Left kidney (tissue), 2 donors: ENCODE results near the gene FAM163A. TPM values are rescaled to one million over a fixed set of nuclear protein-coding genes. Genes with fewer than 3 reads are reported as not detected.
"Not testable (repeated sequence)": the region's sequence is repeated elsewhere in the genome, so short reads cannot be mapped to it uniquely, and the experiment has no call there.

ENCODE experiments used
- DNase-seq: peaks from one replicate; pipeline ENCODE4 v3.0.0-alpha.2; 2013
- polyA plus RNA-seq: library from polyadenylated mRNA; unstranded; fragments of 120-200 nt; gene quantifications from one replicate; pipeline ENCODE4 v1.2.1, GENCODE V29; 2013; ENCODE audit not compliant: insufficient read length

FAM163A gene
- polyA plus RNA-seq, 1 donor: 0.57 TPM

DNA sequence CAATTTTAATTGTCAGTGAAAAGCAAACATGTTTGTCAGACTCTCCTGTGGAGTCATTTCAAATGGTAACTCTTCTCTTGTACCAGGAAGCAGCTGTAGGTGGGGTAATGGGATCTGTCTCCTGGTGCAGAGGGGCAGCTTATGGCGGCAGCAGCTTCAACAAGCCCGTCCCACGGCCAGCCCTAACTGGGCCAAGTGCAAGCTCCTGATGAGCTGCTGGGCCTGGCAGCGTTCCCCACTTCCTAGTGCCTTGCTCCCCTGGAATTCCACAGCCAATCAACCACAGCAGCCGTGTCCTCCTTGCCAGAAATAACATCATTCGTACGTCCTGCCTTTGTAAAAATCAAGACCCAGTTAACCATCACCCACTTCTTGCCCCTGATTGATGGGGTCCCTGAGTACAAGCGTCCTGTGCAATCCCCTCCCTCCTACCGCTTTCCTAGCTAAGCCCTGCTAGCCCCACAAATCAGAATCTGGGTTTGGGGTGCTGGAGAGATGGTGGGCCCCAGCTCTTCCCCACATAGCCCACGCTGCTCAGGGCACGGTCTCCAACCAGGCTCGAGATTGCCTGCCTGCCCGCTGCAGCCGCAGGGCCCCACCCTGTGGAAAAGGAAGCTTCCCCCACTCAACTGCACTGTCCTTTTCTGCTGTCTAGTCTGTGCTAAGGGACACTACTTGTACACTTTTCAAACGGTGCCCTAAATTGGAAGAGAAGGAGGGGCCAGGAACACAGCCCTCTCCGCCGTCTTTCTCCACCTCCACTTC is 73.3 kb downstream of the FAM163A start:
- DNase-seq: no peak

DNA sequence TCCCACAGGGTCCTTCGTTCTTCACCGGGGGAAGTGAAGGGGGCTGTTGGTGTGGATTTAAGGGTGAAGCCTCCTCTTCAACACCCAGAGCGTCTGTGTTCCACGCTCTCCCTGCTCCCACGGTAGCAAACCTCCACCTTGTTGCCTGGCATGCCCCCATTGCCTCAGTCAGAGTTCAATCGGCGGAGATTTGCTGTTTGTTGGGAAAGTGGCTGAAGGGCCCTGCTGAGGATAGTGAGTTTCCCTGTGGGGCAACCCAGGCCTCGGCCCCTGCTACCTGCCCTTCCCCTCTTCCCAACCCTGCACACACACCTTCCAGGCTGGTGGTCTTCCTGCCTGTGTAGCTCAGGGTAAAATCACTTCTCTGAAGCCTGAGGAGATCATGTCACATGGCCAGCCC is 74.0 kb downstream of the FAM163A start:
- no peak for DNase-seq

DNA sequence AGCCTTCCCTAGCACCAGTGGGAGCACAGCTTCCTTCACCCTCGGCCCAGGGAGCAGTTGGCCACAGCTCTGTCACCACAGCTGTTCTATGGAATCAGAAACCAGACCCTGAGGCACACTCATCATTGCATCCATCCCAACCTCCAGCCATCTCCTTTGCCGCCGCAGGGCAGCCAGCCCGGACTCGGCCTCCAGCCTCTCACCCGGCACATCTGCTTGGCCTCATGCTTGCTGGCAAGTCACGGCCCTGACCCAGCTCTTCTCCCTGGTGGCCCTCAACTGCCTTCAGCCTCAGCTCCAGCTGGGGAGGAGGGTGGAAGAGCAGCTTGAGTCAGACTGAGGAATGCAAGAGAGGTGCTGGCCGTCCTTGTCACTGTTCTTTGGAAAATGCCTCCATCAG is 74.7 kb downstream of the FAM163A start:
- DNase-seq: no peak

DNA sequence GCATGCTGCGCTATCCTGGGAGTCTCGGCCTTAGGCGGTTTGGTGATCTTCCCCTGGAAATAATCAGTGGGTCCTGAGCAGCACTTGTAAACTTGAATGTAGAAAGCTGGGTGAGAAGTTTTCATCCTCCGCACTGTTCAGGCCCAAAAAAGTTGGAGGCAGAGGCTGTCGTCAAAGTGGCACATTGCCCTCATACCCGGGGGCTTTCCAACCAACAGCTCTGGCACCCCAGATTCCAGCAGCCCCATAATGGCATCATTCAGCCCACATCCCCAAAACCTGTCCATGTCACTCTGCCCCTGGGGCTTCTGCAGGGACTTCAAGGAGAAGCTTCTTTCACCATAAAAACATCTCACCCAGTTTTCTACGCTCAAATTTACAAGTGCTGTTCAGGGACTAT is 75.2 kb downstream of the FAM163A start:
- no peak for DNase-seq

DNA sequence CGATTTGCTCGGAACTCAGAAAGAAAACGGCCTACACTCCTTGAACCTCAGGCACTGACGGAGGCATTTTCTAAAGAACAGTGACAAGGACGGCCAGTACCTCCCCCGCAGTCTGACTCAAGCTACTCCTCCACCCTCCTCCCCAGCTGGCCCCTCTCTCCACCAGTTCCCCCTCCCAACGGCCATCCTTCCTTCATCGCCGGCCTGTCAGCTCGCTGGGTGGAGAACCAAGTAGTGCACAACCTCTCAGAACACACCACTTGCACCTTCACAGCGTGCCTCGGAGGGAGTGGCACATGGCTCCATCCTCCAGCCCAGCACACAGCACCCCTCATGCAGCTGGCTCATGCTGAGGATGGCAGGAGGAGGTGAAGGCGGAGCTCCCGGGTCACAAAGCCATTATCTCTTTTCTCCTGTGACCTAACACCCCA is 75.7 kb downstream of the FAM163A start:
- no peak for DNase-seq

DNA sequence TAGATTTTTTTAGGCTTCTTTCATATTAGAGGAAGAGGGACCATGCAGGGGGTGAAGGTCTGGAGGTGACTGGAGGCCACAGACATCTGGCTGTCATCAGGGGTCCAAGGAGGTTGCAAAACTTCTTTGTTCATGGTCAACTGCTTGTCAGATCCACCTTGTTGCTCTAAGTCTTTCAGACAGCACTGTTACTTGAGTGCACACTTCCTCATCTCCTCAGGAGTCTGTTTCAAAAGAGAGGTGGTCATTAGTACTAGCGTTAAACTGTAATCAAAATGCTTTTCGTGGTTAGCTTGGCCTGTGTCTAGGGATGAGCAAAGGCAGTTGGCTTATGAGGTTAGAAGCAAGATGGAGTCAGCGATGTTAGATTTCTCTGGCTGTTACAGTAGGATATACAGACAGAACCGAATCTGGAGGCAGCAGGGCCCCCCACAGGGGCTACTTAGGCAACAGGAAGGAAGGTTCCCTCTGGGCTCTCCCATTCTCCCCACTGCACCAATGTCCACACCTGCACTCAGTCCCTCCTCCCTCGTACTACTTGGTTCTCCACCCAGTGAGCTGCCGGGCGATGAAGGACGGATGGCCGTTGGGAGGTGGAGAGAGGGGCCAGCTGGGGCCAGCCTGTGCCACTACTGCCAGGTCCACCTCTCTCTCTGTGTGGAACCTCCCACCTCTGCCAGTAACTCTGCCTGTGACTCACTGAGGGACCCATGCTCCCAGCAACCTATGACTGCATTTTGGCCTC is 77.3 kb downstream of the FAM163A start:
- no peak for DNase-seq

DNA sequence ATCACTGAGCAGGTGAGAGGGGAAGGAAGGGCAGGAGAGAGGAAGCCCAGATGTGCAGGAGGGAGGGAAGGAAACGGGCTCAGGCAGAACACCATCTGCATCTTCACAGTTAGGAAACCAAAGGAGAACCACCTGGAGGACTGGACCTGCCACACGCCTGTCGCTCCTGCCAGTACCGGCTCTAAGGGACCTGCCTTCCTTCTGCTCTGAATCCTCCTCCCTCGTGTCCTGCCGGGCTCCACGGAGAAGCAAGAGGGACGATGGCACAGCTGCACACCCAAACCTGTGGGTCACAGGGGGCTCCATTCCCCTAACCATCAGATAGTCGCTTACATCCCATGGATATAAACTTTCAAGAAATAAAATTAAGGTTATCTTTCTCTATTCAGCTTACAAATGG is 78.4 kb downstream of the FAM163A start:
- DNase-seq: no peak

DNA sequence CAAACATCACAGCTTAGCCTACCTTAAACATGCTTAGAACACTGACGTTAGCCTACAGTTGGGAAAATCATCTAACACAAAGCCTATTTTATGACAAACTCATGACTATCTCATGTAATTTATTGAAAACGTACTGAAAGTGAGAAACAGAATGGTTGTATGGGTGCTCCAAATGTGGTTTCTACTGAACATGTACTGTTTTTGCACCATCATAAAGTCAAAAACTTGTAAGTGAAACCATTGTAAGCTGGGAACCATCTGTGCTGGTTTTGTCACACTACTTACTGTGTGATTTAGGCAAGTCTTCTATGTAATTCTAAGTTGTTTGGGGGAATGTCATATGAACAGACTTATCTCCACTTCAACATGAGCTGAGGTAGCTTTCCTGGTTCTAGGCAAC is 79.0 kb downstream of the FAM163A start:
- DNase-seq: no peak

DNA sequence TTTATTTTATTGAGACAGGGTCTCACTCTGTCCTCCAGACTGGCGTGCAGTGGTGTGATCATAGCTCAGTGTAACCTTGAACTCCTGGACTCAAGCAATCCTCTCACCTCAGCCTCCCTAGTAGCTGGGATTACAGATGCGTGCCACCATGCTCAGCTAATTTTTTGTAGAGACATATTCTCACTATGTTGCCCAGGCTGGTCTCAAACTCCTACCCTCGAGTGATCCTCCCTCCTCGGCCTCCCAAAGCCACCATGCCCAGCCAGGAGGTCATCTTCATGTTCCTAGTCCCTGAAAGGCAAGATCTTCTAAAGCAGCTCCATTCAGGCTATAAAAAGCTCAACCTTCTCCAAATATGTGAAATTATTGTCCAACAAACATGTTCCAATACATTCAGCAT is 80.6 kb downstream of the FAM163A start:
- DNase-seq: no peak

DNA sequence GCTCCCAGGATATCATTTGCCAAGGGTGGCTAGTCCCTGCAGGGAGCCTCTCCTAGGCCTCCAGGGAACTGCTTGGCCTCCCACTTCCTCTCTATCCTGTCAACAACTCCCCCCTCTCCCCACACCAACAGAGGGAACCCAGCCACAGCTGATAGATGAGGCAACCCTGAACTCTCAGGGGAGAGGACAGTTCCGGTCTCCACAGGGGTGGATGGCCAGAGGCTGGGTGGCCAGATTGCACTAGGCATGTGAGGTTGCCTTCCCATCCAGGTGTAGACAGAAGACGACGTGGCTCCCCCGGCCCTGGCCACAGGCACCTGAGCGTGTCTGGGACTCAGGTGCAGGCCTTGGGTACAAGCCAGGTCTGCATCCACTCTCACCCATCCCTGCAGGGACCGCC is 81.2 kb downstream of the FAM163A start:
- DNase-seq: no peak

DNA sequence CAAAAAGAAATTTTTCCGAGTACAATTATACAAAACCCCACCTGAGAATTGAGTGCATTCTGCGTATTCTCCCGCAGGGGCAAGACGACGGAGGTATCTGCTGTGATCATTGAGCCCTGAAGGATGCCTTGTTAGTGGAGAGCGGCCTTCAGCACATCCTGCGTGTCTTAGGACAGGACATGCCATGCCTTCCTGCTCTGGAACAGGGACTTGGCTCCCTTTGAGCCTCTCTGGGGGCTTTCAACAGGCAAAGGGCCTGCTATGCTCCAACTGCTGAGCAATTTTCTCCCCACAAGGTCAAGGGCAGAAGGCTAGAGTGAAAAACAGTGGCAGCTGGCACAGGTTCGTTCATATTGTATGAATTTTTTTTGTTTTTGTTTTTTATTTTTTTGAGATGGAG is 82.1 kb downstream of the FAM163A start:
- DNase-seq: no peak

DNA sequence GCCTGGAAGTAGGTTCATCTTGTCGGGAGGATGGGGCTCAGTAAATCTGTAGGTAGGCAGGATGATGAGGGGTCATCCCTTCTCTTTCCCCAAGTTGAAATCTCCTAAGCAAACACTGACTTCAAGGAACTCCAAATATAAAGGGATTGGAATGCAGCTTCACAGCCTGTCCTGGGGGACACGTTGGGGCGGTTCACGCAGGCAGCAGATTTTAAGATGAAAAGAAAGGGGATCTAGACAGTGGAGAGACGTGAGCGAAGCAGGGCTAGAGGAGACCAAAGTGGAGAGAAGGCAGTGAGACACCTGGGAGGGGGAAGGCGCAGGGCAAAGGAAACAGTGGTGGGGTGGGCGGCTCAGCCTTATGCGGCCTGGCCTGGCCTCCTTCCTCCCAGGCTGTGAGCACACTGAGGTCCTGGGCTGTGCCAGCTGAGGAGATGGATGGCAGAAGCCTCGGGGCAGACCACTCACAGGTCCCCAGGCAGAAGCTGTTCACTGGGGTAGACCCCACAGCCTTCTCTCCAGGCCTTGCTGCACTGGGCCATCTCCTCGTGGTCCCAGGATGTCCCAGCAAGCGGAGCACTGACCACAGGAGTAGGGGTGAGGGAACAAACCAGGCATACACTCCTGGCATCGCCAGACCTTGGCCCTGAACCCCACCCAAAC is 82.8 kb downstream of the FAM163A start:
- DNase-seq: no peak

DNA sequence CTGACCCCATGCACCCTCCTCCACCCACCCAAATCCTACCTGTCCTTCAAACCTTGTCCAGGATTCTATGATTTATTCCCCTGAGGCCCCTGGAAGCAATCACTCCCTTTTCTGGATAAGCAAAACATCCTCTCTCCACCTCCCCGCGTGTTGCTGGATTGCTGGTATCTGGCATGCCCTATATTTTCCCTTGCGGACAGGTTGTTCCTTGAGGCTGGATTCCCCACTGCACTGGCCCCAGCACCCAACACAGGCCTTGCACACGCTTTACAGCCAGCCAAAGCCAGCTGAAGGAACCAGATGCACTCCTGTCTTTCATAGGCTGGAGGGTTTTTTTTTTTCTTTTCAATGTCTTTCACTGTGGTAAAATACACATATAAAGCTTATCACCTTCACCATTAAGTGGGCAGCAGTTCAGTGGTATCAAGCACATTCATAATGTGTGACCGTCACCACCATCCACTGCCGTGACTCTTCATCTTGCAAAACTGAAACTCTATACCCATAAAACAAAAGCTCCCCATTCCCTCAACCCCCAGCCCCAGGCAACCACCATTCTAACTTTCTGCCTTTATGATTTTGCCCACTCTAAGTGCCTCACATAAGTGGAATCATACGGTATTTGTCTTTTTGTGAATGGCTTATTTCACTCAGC is 83.7 kb downstream of the FAM163A start:
- no peak for DNase-seq

DNA sequence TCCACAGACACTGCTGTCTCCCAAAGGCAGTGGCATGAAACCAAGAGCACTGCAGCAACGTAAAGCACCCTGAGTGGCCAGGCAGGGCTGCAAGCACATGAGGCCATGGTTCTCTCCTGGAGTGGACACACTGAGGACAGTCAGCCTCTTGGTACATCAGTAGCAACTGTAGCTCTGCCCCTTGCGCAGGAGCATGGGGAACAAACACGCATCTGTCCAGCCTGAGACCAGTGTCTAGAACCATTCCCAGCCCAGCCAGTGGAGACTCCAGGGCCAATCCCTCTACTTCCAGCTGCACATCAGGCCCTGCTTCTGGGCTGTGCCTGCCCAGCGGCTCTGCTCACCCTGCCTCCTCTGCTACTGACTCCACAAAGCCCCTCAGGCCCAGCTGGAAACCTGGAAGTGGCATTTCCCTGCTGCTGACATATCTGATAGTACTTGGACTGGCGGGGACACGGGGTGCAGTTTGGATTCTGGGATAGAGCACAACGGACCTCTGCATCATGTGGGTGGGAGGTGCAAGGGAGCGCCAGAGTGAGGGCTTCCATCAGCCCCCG is 85.5 kb downstream of the FAM163A start:
- no peak for DNase-seq

DNA sequence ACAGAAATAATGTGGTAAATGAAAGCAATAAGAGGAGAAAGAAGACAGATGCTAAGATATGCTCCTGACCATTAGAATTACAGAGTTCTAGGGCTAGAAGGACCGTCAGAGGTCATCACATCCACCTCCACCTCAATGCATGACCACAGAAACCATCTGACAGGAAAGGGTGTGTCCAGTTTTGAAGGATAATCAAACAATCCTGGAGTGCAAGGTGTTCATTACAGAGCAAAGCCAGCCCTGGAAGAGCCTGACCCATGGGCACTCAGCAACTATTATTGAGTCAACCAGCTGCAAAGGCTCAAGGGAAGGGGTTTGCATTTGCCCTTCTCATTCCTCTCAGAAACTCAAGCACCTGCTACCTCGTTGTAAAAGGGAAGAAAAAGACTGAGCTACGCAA is 88.1 kb downstream of the FAM163A start:
- DNase-seq: no peak

DNA sequence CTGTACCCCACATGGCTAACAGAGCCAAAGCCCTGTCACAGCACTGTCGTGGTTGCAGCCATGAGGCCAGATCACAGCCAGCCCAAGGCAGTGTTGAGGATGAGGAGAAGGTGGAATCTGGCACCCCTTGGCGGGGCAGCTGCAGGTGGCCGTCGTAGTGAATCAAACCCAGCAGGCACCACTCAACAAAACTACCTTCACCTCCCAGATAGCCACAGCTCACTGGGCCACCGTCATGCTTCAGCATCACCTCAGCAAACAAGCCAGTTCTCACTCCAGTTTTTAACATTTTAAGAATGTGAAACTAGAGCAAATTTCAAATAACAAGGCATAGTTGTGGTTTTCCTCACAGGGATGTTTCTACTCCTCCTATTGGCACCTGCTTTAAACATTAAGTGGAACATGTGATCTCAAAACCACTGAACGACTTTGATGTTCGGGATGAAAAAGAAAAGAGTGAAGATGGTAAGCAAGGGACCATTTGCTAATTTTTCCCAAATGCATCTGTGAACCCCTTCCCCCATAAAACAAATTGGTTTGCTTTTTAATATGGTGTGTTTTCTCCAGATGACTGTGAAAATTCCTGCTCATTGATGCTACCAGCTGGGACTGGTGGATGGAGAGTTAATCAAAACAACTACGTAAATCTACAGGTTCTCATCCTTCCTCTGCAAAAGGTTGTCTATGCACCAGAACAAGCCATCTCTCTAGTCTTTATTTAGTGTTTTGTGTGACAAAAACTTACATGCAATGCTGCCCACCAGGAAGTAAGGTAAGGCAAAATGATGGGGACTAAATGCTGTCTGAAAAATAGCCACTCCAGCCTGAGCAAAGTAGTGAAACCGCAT is 89.0 kb downstream of the FAM163A start:
- no peak for DNase-seq

DNA sequence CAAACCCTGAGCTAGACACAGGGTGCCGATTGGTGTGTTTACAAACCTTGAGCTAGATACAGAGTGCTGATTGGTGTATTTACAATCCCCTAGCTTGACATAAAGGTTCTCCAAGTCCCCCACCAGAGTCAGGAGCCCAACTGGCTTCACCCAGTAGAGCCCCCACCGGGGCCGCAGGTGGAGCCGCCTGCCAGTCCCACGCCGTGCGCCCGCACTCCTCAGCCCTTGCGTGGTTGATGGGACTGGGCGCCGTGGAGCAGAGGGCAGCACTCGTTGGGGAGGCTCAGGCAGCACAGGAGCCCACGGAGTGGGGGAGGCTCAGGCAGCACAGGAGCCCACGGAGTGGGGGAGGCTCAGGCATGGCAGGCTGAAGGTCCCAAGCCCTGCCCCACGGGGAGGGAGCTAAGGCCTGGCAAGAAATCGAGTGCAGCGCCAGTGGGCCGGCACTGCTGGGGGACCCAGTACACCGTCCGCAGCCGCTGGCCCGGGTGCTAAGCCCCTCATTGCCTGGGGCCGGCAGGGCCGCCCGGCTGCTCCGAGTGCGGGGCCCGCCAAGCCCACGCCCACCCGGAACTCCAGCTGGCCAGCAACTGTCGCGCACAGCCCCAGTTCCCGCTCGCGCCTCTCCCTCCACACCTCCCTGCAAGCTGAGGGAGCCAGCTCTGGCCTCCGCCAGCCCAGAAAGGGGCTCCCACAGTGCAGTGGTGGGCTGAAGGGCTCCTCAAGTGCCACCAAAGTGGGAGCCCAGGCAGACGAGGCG is 93.8 kb downstream of the FAM163A start:
- DNase-seq: not testable (repeated sequence)

DNA sequence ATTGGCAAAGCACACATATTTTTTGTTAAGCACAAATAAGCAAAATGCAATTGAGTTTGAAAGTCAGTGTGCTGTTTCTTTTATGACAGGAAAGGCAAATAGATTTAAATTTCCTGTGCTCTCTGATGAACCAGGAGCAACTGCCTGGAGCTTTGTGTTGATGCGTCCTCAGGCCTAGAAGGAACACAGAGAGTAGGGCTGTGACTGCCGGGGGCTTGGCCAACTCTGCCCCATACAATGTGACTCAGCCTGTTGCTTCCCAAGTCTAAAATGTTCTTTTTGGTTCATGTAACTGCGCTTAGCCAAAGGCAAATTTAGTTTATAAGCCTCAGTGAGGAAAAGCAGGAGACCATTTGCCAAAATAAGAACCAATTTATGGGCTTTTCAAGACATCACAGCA is 97.0 kb downstream of the FAM163A start:
- no peak for DNase-seq

DNA sequence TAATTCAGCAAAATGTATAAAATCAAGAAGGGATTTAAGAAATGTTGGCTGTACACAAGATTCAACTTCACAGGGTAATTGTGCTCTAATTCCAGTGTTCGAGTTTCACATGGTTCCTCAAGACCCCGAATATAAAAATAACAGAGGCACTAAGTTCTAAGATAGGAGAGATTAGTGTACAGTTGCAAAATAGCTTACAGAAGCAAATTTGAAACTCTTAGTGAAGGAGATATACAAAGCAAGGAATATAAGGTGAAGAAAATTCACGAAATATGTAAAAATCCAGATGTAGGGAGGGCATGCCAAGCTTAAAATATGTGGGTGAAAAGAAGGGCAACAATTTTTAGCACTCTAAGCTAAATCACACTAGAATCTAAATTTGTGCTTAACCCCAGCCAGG is 105.1 kb downstream of the FAM163A start:
- DNase-seq: no peak

DNA sequence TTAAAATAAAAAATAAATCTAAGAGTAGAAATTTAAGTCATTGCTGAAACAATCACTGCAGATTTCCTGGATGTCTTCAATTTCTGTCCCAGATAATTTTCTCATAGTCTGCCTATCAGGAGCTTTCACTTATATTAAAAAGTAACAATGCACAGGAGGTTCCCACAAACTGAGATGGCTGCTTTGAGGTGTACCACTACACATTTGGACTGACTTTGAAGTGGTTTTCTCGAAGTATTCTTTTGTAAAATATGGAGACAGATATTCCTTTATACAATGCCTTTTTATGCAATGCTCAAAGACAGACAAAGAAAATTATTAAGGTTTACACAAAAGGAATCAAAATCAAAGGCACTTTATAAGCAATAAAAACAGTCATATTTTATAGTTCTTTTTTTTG is 110.0 kb downstream of the FAM163A start:
- DNase-seq: no peak

DNA sequence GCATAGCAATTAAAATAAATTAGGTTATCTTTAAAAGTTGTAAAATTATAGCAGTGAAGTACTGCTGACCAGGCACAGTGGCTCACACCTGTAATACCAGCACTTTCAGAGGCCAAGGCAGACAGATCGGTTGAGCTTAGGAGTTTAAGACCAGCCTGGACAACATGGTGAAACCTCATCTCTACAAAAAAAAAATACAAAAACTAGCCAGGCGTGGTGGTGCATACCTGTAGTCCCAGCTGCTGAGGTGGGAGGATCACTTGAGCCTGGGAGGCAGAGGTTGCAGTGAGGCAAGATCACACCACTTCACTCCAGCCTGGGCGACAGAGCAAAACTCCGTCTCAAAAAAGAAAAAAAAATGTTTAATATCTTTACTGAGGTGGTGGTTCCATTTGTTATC is 112.7 kb downstream of the FAM163A start:
- not testable (repeated sequence) for DNase-seq
